Measurements from ENCODE around the gene CFAP57. TPM values are rescaled to one million over a fixed set of nuclear protein-coding genes. Genes with fewer than 3 reads are reported as not detected.

CFAP57 gene
- total and polyA plus RNA-seq, 2 of the 13 experiments (the other 11 are each of a cell fraction or from before 2014, with no cell fraction given): 0.01 TPM; not detected in 1

DNA sequence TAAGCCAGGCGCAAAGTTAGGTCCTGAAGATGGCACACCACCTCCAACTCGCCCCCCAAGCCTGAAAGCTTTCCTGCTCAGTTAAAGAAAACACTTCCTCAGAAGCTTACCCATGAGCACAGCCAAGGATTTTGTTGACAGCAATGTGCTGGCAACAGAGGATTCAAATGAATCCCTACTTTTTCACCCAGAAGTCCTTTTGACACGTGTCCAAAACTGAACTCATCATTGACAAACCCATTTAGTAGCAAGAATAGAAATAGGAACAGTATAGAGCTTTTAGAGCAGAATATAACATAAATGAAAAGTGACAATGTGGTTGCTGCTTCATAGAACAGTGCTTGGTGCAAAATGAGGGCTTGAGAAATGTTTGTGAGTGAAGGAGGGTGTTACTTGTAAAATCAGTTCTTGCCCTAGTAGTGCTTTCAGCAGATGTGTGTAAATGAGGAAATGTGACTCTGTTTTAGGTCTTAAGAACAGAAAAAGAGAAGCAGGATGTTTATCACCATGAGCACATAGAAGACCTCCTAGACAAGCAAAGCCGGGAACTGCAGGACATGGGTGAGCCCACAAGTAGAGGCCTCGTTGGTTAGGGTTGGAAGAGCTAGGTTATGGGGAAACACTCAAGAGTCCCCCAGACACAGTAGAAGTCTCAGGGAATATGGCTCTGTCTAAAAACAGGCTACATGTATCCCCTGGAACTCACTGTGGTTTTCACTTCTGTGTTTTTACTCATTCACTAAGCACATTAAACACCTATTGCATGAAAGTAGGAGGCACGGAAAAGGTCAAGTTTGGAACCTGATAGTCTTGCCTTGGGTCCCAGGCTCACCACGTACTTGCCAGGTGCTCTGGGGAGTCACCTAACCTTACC is 49.0 kb downstream of the CFAP57 start (continued):
- TF ChIP-seq ZNF775 (CRISPR knock-in tag; IDR thresholded peaks at IDR 0.05; ENCODE audit: borderline replicate concordance) (no peak), SSRP1 (CRISPR knock-in tag; IDR thresholded peaks at IDR 0.05) (no peak), REXO4 (CRISPR knock-in tag; IDR thresholded peaks at IDR 0.05; ENCODE audit: borderline replicate concordance) (no peak), ZFP36L1 (CRISPR knock-in tag; IDR thresholded peaks at IDR 0.05) (no peak), SUZ12 (IDR thresholded peaks at IDR 0.05; ENCODE audit: low read depth, low read length) (no peak)
- TF ChIP-seq, protein P1, sequence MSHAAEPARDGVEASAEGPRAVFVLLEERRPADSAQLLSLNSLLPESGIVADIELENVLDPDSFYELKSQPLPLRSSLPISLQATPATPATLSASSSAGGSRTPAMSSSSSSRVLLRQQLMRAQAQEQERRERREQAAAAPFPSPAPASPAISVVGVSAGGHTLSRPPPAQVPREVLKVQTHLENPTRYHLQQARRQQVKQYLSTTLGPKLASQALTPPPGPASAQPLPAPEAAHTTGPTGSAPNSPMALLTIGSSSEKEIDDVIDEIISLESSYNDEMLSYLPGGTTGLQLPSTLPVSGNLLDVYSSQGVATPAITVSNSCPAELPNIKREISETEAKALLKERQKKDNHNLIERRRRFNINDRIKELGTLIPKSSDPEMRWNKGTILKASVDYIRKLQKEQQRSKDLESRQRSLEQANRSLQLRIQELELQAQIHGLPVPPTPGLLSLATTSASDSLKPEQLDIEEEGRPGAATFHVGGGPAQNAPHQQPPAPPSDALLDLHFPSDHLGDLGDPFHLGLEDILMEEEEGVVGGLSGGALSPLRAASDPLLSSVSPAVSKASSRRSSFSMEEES (CRISPR knock-in tag; IDR thresholded peaks at IDR 0.05): no peak
- TF ChIP-seq, protein P2, sequence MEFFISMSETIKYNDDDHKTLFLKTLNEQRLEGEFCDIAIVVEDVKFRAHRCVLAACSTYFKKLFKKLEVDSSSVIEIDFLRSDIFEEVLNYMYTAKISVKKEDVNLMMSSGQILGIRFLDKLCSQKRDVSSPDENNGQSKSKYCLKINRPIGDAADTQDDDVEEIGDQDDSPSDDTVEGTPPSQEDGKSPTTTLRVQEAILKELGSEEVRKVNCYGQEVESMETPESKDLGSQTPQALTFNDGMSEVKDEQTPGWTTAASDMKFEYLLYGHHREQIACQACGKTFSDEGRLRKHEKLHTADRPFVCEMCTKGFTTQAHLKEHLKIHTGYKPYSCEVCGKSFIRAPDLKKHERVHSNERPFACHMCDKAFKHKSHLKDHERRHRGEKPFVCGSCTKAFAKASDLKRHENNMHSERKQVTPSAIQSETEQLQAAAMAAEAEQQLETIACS (CRISPR knock-in tag; IDR thresholded peaks at IDR 0.05): no peak
- TF ChIP-seq, protein P3, sequence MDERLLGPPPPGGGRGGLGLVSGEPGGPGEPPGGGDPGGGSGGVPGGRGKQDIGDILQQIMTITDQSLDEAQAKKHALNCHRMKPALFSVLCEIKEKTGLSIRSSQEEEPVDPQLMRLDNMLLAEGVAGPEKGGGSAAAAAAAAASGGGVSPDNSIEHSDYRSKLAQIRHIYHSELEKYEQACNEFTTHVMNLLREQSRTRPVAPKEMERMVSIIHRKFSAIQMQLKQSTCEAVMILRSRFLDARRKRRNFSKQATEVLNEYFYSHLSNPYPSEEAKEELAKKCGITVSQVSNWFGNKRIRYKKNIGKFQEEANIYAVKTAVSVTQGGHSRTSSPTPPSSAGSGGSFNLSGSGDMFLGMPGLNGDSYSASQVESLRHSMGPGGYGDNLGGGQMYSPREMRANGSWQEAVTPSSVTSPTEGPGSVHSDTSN (CRISPR knock-in tag; IDR thresholded peaks at IDR 0.05): no peak

DNA sequence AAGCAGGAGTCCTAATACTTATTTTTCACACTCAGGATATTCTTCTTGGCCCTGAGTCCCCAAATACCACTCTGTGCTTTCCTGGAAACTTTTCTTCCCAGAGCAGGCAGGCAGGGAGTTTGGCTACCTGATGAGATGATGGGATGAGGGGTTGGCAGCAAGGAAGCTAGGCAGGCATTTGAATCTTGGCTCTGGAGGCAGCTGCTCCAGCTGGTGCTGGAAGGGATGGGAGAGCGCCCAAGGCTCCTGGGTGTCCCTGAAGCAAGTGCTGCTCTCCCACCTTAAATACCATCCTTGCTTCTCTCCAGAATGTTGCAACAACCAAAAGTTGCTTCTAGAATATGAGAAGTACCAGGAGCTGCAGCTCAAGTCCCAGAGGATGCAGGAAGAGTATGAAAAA is 49.7 kb downstream of the CFAP57 start:
- Histone ChIP-seq H3K9me3 (ENCODE audit: low read length) (no peaks in the 10 kb centered on the region), H3K9ac (ENCODE audit: insufficient read depth, low read depth, low read length) (no peak overlapping the region), H3K79me2 (ENCODE audit: insufficient read depth, low read length) (no peaks in the 10 kb centered on the region), H3K4me1 (ENCODE audit: insufficient read depth, low read length) (no peaks in the 10 kb centered on the region), H3K4me3 (replicated peaks in 1 of 3; ENCODE audit: insufficient read depth in 1 of 3, low read depth in 2 of 3, low read length in 3 of 3) (no peak overlapping the region), H3K4me2 (ENCODE audit: low read depth, low read length) (no peak overlapping the region), H3K36me3 (replicated peaks in 1 of 2; ENCODE audit: control insufficient read depth in 1 of 2, insufficient read depth in 2 of 2, low read length in 2 of 2) (no peaks in the 10 kb centered on the region), H3K27ac (ENCODE audit: extremely low read length, insufficient read depth, low read length) (no peak overlapping the region), H3K27me3 (ENCODE audit: control insufficient read depth in 1 of 2, insufficient read depth in 2 of 2, low read length in 2 of 2) (peaks cover 11 to 50% of the 10 kb centered on the region in 2 experiments; a peak in 4 of 5 replicates), H4K20me1 (ENCODE audit: insufficient read depth, low read length) (no peaks in the 10 kb centered on the region), H2AFZ (ENCODE audit: low read length) (no peak overlapping the region)
- FAIRE-seq (no peak), DNase-seq (ENCODE audit: low spot score) (no peak), ATAC-seq (no peak)
- CTCF ChIA-PET (ENCODE audit: low intra/inter-chr PET ratio, low total read pairs): no interaction called here
- POLR2A ChIA-PET: no interaction called here
- BruUV-seq (replicated peaks): no TSS peak
- intact Hi-C loops (cut with micrococcal nuclease; ENCODE audit: unreplicated experiment) (no loop called here), in situ Hi-C loops (cut with HindIII; ENCODE audit: extremely low pct_ligation_motif_present, low pct_unique_long_range_greater_than_20kb) (no loop called here)
- 60% methylated on average over 1 of the region's 1 CpG for WGBS (ENCODE audit: low lambda C conversion rate)
- TF ChIP-seq ARHGAP35 (CRISPR knock-in tag; IDR thresholded peaks at IDR 0.05; ENCODE audit: borderline replicate concordance): no peak
- TF ChIP-seq MATR3 (CRISPR knock-in tag; IDR thresholded peaks at IDR 0.05): no peak
- no peak for TF ChIP-seq ZMYM3 (CRISPR knock-in tag; IDR thresholded peaks at IDR 0.05)
- TF ChIP-seq SMARCC2 (IDR thresholded peaks at IDR 0.05): no peak
- TF ChIP-seq POLR2A (IDR thresholded peaks at IDR 0.05; ENCODE audit: insufficient read depth in 1 of 2, low read depth in 2 of 2, low read length in 2 of 2): no peak
- TF ChIP-seq, protein P4, sequence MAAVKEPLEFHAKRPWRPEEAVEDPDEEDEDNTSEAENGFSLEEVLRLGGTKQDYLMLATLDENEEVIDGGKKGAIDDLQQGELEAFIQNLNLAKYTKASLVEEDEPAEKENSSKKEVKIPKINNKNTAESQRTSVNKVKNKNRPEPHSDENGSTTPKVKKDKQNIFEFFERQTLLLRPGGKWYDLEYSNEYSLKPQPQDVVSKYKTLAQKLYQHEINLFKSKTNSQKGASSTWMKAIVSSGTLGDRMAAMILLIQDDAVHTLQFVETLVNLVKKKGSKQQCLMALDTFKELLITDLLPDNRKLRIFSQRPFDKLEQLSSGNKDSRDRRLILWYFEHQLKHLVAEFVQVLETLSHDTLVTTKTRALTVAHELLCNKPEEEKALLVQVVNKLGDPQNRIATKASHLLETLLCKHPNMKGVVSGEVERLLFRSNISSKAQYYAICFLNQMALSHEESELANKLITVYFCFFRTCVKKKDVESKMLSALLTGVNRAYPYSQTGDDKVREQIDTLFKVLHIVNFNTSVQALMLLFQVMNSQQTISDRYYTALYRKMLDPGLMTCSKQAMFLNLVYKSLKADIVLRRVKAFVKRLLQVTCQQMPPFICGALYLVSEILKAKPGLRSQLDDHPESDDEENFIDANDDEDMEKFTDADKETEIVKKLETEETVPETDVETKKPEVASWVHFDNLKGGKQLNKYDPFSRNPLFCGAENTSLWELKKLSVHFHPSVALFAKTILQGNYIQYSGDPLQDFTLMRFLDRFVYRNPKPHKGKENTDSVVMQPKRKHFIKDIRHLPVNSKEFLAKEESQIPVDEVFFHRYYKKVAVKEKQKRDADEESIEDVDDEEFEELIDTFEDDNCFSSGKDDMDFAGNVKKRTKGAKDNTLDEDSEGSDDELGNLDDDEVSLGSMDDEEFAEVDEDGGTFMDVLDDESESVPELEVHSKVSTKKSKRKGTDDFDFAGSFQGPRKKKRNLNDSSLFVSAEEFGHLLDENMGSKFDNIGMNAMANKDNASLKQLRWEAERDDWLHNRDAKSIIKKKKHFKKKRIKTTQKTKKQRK (IDR thresholded peaks at IDR 0.05; ENCODE audit: low read length): no peak
- no peak for TF ChIP-seq RFX3 (CRISPR knock-in tag; IDR thresholded peaks at IDR 0.05)
- no peak for TF ChIP-seq ZFP36L2 (CRISPR knock-in tag; IDR thresholded peaks at IDR 0.05)
